Esophagus (tissue), 2 donors: Measurements from ENCODE around the gene FKBP6. TPM values are rescaled to one million over a fixed set of nuclear protein-coding genes. Genes with fewer than 3 reads are reported as not detected.
"Not testable (repeated sequence)": the region's sequence is repeated elsewhere in the genome, so short reads cannot be mapped to it uniquely, and the experiment has no call there.

Source experiments
- H3K27ac ChIP-seq, 2 donors: one replicate each; pipeline ENCODE4 v1.5.1; 2013; ENCODE audit warnings: low read depth in 2 of 2, mild to moderate bottlenecking in 2 of 2, inconsistent platforms in 1 of 2, low read length in 1 of 2, moderate library complexity in 1 of 2
- H3K27me3 ChIP-seq, 2 donors: one replicate each; pipeline ENCODE4 v1.6.1; 2013; ENCODE audit warnings: low read length in 2 of 2, control low read depth in 1 of 2, mild to moderate bottlenecking in 1 of 2; ENCODE audit not compliant: insufficient read depth in 2 of 2, control insufficient read depth in 1 of 2
- H3K36me3 ChIP-seq, 2 donors: one replicate each; pipeline ENCODE4 v1.6.1; 2013; ENCODE audit warnings: low read length in 1 of 2; ENCODE audit not compliant: control insufficient read depth in 2 of 2, insufficient read depth in 2 of 2
- H3K4me1 ChIP-seq, 2 donors: one replicate each; pipeline ENCODE4 v1.6.1; 2013; ENCODE audit warnings: low read length in 1 of 2; ENCODE audit not compliant: control insufficient read depth in 2 of 2, insufficient read depth in 2 of 2
- H3K4me3 ChIP-seq, 2 donors: one replicate each; pipeline ENCODE4 v1.5.1; 2013; ENCODE audit warnings: low read length in 2 of 2, mild to moderate bottlenecking in 2 of 2, low read depth in 1 of 2, moderate library complexity in 1 of 2
- H3K9me3 ChIP-seq, 2 donors: one replicate each; pipeline ENCODE4 v1.6.1; 2013; ENCODE audit warnings: mild to moderate bottlenecking in 2 of 2, low read depth in 1 of 2, low read length in 1 of 2, moderate library complexity in 1 of 2; ENCODE audit not compliant: control insufficient read depth in 2 of 2, insufficient read depth in 1 of 2
- WGBS, 2 donors: extraction: QIAGEN DNeasy Blood & Tissue Kit; methylation state at CpG; one replicate each; pipeline ENCODE4 v1.1.7; 2013; 5-methylcytosine and 5-hydroxymethylcytosine counted together
- polyA plus RNA-seq, 2 donors: library from polyadenylated mRNA; stranded (reverse); fragments of 200-250 nt; gene quantifications; one replicate each; pipeline ENCODE4 v1.2.3, GENCODE V29; 2013
- donor health status: healthy with polysubstance abuse.
- donor health status: Bipolar disorder and iron deficiency.

Gene FKBP6
- polyA plus RNA-seq, 2 donors, result not detected

- Histone ChIP-seq H3K27me3 (no peaks in the 10 kb centered on the region), H3K36me3 (no peaks in the 10 kb centered on the region), H3K27ac (no peak overlapping the region), H3K9me3 (no peaks in the 10 kb centered on the region), H3K4me1 (no peaks in the 10 kb centered on the region), H3K4me3 (no peak overlapping the region)
- WGBS, 2 donors, result 50 to 54% methylated on average over 11 to 14 of the region's 14 CpGs
These were observed 69.7 kb downstream of the FKBP6 start for GRCh38 chr7:73397521-73398281.

- not testable (repeated sequence) for H3K4me1 ChIP-seq, H3K36me3 ChIP-seq, H3K4me3 ChIP-seq, H3K9me3 ChIP-seq, H3K27ac ChIP-seq, H3K27me3 ChIP-seq
- WGBS, 2 donors, result 46 to 58% methylated on average over 19 of the region's 19 CpGs
These were observed 71.5 kb downstream of the FKBP6 start for GRCh38 chr7:73399185-73400050.

- H3K27me3 ChIP-seq, H3K27ac ChIP-seq, H3K36me3 ChIP-seq, H3K4me1 ChIP-seq, H3K9me3 ChIP-seq, H3K4me3 ChIP-seq: not testable (repeated sequence)
- WGBS, 2 donors, result 91 to 100% methylated on average over 2 to 3 of the region's 3 CpGs
These were observed 76.9 kb downstream of the FKBP6 start for GRCh38 chr7:73404860-73405259.

Other genes starting within 250 kb of the FKBP6 start
- gene SPDYE9, start 242.1 kb upstream of the FKBP6 start, polyA plus RNA-seq, result not detected
- 10 to 100 TPM; 16.2 to 23.1 TPM for gene NSUN5, start 19.3 kb upstream of the FKBP6 start, polyA plus RNA-seq
- gene TRIM50, start 79 bp upstream of the FKBP6 start, polyA plus RNA-seq, result under 1 TPM in 1 of 2 donors, not detected in 1; 0.02 TPM
- gene FZD9, start 105.6 kb downstream of the FKBP6 start, polyA plus RNA-seq, result under 1 TPM; 0.48 to 0.61 TPM
- gene BAZ1B, start 194.1 kb downstream of the FKBP6 start, polyA plus RNA-seq, result 10 to 100 TPM; 10.9 to 11.8 TPM
- 10 to 100 TPM; 30.0 to 43.5 TPM for gene BCL7B, start 229.5 kb downstream of the FKBP6 start, polyA plus RNA-seq